Neuronal stem cell (in vitro differentiated cells): ENCODE data around the gene TEAD3.

Source experiments
- DNase-seq: peaks from one replicate; pipeline ENCODE4 v3.0.0-alpha.2; 2013; ENCODE audit warnings: low spot score
- H2AFZ ChIP-seq: one replicate; pipeline ENCODE4 v1.6.1; 2013; ENCODE audit warnings: mild to moderate bottlenecking, low read length, inconsistent platforms
- H2AK5ac ChIP-seq: 2 replicates; pipeline ENCODE4 v1.6.1; 2013; ENCODE audit warnings: low read depth, mild to moderate bottlenecking, inconsistent platforms, low read length, moderate library complexity, mixed read lengths
- H2BK120ac ChIP-seq: 2 replicates; pipeline ENCODE4 v1.6.1; 2013; ENCODE audit warnings: low read depth, mild to moderate bottlenecking, inconsistent platforms, low read length, moderate library complexity, mixed read lengths
- H2BK12ac ChIP-seq: one replicate; pipeline ENCODE4 v1.6.1; 2013; ENCODE audit warnings: low read length, inconsistent platforms
- H2BK15ac ChIP-seq: 2 replicates; pipeline ENCODE4 v1.6.1; 2013; ENCODE audit warnings: mild to moderate bottlenecking, low read length, inconsistent platforms, mixed read lengths
- H2BK5ac ChIP-seq: one replicate; pipeline ENCODE4 v1.6.1; 2013; ENCODE audit warnings: inconsistent platforms, mild to moderate bottlenecking, low read length, moderate library complexity
- H3K14ac ChIP-seq: one replicate; pipeline ENCODE4 v1.6.1; 2013; ENCODE audit warnings: low read length, inconsistent platforms
- H3K18ac ChIP-seq: 2 replicates; pipeline ENCODE4 v1.6.1; 2013; ENCODE audit warnings: low read length, inconsistent platforms
- H3K23ac ChIP-seq: 2 replicates; pipeline ENCODE4 v1.6.1; 2013; ENCODE audit warnings: low read depth, mild to moderate bottlenecking, mixed read lengths, low read length, inconsistent platforms; ENCODE audit not compliant: poor library complexity
- H3K27ac ChIP-seq: replicated peaks from 3 replicates; pipeline ENCODE4 v1.5.1; 2013; ENCODE audit warnings: low read length, inconsistent platforms
- H3K27me3 ChIP-seq, 3 experiments: 2 replicates each; pipeline ENCODE4 v1.6.1; 2013; ENCODE audit warnings: low read length in 3 of 3, mild to moderate bottlenecking in 2 of 3, inconsistent platforms in 1 of 3, low read depth in 1 of 3, mixed read lengths in 1 of 3, moderate library complexity in 1 of 3; ENCODE audit not compliant: control insufficient read depth in 3 of 3, insufficient read depth in 3 of 3
- H3K36me3 ChIP-seq, 2 donors: replicated peaks in 1 of 2; 2 replicates each; pipeline ENCODE4 v1.6.1; 2013; ENCODE audit warnings: low read length in 2 of 2; ENCODE audit not compliant: control insufficient read depth in 2 of 2, insufficient read depth in 2 of 2
- H3K4ac ChIP-seq: 2 replicates; pipeline ENCODE4 v1.6.1; 2013; ENCODE audit warnings: inconsistent platforms, mild to moderate bottlenecking, low read length, moderate library complexity
- H3K4me1 ChIP-seq, 2 donors: 1 replicate in 1 of 2; 2 replicates in 1 of 2; pipeline ENCODE4 v1.6.1; 2013; ENCODE audit warnings: low read length in 2 of 2, low read depth in 1 of 2; ENCODE audit not compliant: control insufficient read depth in 2 of 2, insufficient read depth in 1 of 2
- H3K4me2 ChIP-seq: one replicate; pipeline ENCODE4 v1.6.1; 2013; ENCODE audit warnings: mild to moderate bottlenecking, low read length, inconsistent platforms; ENCODE audit not compliant: insufficient read depth, poor library complexity, severe bottlenecking
- H3K4me3 ChIP-seq, 2 donors: 2 replicates each; pipeline ENCODE4 v1.5.1; 2013; ENCODE audit warnings: low read length in 2 of 2, mild to moderate bottlenecking in 2 of 2, inconsistent platforms in 1 of 2, moderate library complexity in 1 of 2
- H3K79me1 ChIP-seq: one replicate; pipeline ENCODE4 v1.6.1; 2013; ENCODE audit warnings: low read depth, mild to moderate bottlenecking, inconsistent platforms, low read length, moderate library complexity
- H3K9ac ChIP-seq: one replicate; pipeline ENCODE4 v1.6.1; 2013; ENCODE audit warnings: mild to moderate bottlenecking, low read depth, low read length, inconsistent platforms; ENCODE audit not compliant: poor library complexity
- H3K9me3 ChIP-seq, 2 donors: replicated peaks in 1 of 2; 2 replicates each; pipeline versions ENCODE3 to v1.6.1; 2013; ENCODE audit warnings: low read length in 2 of 2, mild to moderate bottlenecking in 2 of 2, inconsistent platforms in 1 of 2, low read depth in 1 of 2, mixed read lengths in 1 of 2, moderate library complexity in 1 of 2; ENCODE audit not compliant: control insufficient read depth in 2 of 2, insufficient read depth in 1 of 2
- H4K8ac ChIP-seq: one replicate; pipeline ENCODE4 v1.6.1; 2013; ENCODE audit warnings: low read depth, mild to moderate bottlenecking, inconsistent platforms, low read length, moderate library complexity
- H4K91ac ChIP-seq: one replicate; pipeline ENCODE4 v1.6.1; 2013; ENCODE audit warnings: low read length, low read depth, mild to moderate bottlenecking, inconsistent platforms; ENCODE audit not compliant: poor library complexity
- WGBS, 2 donors: extraction: QIAGEN DNeasy Blood & Tissue Kit; methylation state at CpG; one replicate each; pipeline ENCODE4 v1.1.7; 2013; ENCODE audit warnings: missing lambda C conversion rate in 2 of 2, mixed read lengths in 1 of 2; ENCODE audit not compliant: insufficient read length in 2 of 2, insufficient replicate concordance in 1 of 2; ENCODE audit errors: extremely low coverage in 2 of 2; 5-methylcytosine and 5-hydroxymethylcytosine counted together

Gene TEAD3

DNA sequence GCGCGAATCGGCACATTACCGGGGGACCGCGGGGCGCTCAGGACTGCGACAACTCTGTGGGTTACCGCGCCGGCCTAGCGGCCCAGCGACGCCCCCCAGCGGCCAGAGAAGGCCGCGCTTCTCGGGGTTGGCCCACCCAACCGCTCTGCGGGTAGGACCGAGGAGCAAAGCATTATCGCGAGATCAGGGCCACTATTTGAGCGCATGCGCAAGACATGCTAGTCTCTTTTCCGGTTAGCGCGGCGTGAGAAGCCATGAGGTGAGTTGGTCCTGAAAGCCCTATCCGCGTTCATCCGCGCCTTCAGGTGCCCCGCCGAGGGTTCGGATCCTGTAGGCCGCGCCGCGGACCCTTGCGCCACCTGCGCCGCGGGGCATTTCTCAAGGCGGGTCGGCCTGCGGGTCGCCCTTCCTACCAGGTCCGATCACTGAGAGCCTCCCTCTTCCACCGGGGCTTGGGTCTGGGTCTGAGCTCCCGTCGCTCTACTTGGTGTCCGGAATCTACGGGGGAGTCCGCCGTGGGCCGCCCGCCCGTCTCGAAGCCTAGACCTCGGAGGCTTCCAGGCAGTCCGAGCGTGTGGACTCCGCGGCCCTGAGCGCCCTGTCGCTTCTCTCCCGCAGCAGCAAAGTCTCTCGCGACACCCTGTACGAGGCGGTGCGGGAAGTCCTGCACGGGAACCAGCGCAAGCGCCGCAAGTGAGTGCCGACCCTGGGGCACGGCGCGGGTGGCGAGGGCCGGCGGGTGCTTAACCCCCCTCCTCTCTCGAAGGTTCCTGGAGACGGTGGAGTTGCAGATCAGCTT lies 28.5 kb downstream of the TEAD3 start, which contains the start of gene RPL10A:
Gene RPL10A (plus strand): TSS at position 221 of the 799 bp plus-strand sequence. CDS start 34 bp downstream, at position 255.
- Histone ChIP-seq H3K4me1 (peaks cover 16 to 20% of the 10 kb centered on the region in 2 donors), H4K91ac (peak within 1 kb of the TSS; percentile 79), H3K27me3 (no peaks in the 10 kb centered on the region), H2BK15ac (no peak within 1 kb of the TSS), H4K8ac (peak within 1 kb of the TSS; percentile 56), H3K18ac (peak within 1 kb of the TSS; percentile 98), H2AK5ac (peak within 1 kb of the TSS; percentile 94), H2BK5ac (peak within 1 kb of the TSS; percentile 70), H2BK12ac (no peak within 1 kb of the TSS), H3K14ac (peak within 1 kb of the TSS; percentile 47), H3K4ac (peak within 1 kb of the TSS; percentile 90), H3K27ac (peak within 1 kb of the TSS; percentile 70), H3K23ac (peak within 1 kb of the TSS; percentile 99), H2AFZ (peak within 1 kb of the TSS; percentile 93), H3K36me3 (peaks cover 40 to 80% of the 10 kb centered on the region in 2 donors), H3K4me2 (peak within 1 kb of the TSS; percentile 68), H3K9ac (peak within 1 kb of the TSS; percentile 99), H3K79me1 (peaks cover 10% of the 10 kb centered on the region), H3K4me3 (peak within 1 kb of the TSS; percentile 97), H3K9me3 (no peaks in the 10 kb centered on the region), H2BK120ac (peak within 1 kb of the TSS; percentile 29)
- WGBS, 2 donors: no CpG with 5 or more reads among the region's 86 CpGs
- peak; percentile 96 for DNase-seq

DNA sequence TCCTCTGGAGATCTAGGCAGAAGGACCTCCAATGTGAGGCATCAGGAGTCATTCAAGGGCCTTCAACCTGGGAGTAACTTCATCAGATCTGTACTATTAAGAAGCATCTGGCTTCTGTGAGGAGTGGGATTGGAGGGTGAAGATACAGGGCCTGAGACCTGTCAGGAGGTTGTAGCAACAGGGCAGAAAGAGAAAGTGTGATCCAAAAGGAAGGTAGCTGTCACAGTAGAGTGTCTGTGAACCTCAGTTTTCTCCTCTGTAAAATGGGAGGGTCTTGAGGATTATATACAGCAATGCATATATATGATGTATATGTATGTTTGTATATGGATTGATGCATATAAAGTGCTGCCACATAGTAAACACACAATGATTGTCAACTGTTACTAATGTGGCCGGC lies 31.2 kb downstream of the TEAD3 start:
- Histone ChIP-seq H3K27me3 (no peaks in the 10 kb centered on the region), H2AK5ac (no peak overlapping the region), H3K4me2 (no peak overlapping the region), H2BK120ac (no peak overlapping the region), H2BK5ac (no peak overlapping the region), H3K4me1 (peaks cover 12 to 13% of the 10 kb centered on the region in 2 donors), H3K18ac (no peak overlapping the region), H4K91ac (no peak overlapping the region), H2BK15ac (no peak overlapping the region), H2AFZ (no peak overlapping the region), H3K9me3 (no peaks in the 10 kb centered on the region), H4K8ac (no peak overlapping the region), H3K36me3 (peaks cover 30 to 71% of the 10 kb centered on the region in 2 donors), H3K79me1 (peaks cover 7% of the 10 kb centered on the region), H3K9ac (no peak overlapping the region), H3K4ac (no peak overlapping the region), H2BK12ac (no peak overlapping the region), H3K4me3 (no peak overlapping the region), H3K23ac (no peak overlapping the region), H3K27ac (no peak overlapping the region), H3K14ac (no peak overlapping the region)
- no CpG with 5 or more reads among the region's 1 CpG for WGBS, 2 donors
- DNase-seq: no peak

DNA sequence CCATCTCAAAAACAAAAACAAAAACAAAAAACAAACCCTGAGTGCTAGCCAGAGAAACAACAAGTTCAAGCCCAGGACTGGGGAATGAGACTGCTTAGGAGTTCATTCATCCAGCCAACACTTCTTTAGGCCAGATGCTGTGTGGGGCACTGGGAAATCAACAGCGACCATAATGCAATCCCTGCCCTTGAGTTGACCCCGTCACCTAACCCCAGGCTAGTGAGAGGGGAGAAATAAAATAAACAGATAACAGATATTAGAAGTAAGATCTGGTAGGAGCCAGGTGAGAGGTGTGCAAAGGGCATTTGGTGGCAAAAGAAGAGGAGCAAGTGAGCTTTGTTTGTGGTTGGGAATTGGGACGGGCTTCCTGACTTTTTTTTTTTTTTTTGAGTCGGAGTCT lies 33.6 kb downstream of the TEAD3 start:
- Histone ChIP-seq H3K23ac (no peak overlapping the region), H3K18ac (no peak overlapping the region), H3K9ac (no peak overlapping the region), H4K8ac (no peak overlapping the region), H3K4me3 (no peak overlapping the region), H2AFZ (no peak overlapping the region), H3K36me3 (peaks cover 29 to 71% of the 10 kb centered on the region in 2 donors), H3K4me2 (no peak overlapping the region), H3K79me1 (no peaks in the 10 kb centered on the region), H3K4me1 (peaks cover 0 to 3% of the 10 kb centered on the region in 2 donors), H2BK120ac (no peak overlapping the region), H3K14ac (no peak overlapping the region), H2BK5ac (no peak overlapping the region), H4K91ac (no peak overlapping the region), H2BK12ac (no peak overlapping the region), H3K9me3 (no peaks in the 10 kb centered on the region), H3K27me3 (no peaks in the 10 kb centered on the region), H2BK15ac (no peak overlapping the region), H3K4ac (no peak overlapping the region), H3K27ac (no peak overlapping the region), H2AK5ac (no peak overlapping the region)
- WGBS, 2 donors: no CpG with 5 or more reads among the region's 4 CpGs
- no peak for DNase-seq

DNA sequence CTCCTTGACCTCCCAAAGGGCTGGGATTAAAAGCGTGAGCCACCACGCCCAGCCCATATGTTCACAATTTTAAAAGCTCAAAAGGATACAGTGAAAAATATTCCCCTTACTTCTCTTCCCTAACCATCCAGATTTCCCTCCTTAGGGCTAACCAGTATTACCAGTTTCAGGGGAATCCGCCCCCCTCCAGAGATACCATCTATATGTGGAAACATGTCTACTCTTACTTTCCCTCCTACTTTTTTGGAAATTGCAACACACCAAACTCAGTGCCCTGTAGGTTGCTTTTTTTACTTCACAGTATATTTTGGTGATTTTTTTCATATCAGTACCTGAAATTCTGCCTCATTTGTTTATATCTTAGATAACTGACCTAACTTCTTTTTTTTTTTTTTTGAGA lies 35.6 kb downstream of the TEAD3 start:
- H3K9me3 ChIP-seq: no peaks in the 10 kb centered on the region

More for the DNA sequence above, 35.6 kb downstream of the TEAD3 start:
- no peak overlapping the region for H4K8ac ChIP-seq
- DNase-seq: no peak
- H4K91ac ChIP-seq: no peak overlapping the region
- H2BK12ac ChIP-seq: no peak overlapping the region
- no peak overlapping the region for H3K27ac ChIP-seq
- H3K4me3 ChIP-seq: no peak overlapping the region
- no peak overlapping the region for H3K9ac ChIP-seq
- H3K4ac ChIP-seq: no peak overlapping the region
- no peaks in the 10 kb centered on the region for H3K79me1 ChIP-seq
- no peak overlapping the region for H3K23ac ChIP-seq
- no peak overlapping the region for H2BK120ac ChIP-seq
- H3K14ac ChIP-seq: no peak overlapping the region
- no peak overlapping the region for H2AK5ac ChIP-seq
- peaks cover 32 to 75% of the 10 kb centered on the region in 2 donors for H3K36me3 ChIP-seq
- H3K4me2 ChIP-seq: no peak overlapping the region
- no peaks in the 10 kb centered on the region for H3K27me3 ChIP-seq
- WGBS, 2 donors: no CpG with 5 or more reads among the region's 3 CpGs
- no peak overlapping the region for H2AFZ ChIP-seq
- no peak overlapping the region for H3K18ac ChIP-seq
- no peak overlapping the region for H2BK15ac ChIP-seq
- no peaks in the 10 kb centered on the region for H3K4me1 ChIP-seq
- no peak overlapping the region for H2BK5ac ChIP-seq
